Panc1 (cell line): Measurements from ENCODE around the gene AMFR. TPM values are rescaled to one million over a fixed set of nuclear protein-coding genes. Genes with fewer than 3 reads are reported as not detected.

Source experiments
- ATAC-seq: fragments of 200-7000 bp; cut with Tn5 transposase; 2 replicates; pipeline ENCODE4 v1.9.1; 2020; ENCODE audit warnings: mild to moderate bottlenecking, moderate library complexity
- BruUV-seq: library from RNA; stranded (reverse); fragments of 400-500 nt; replicated peaks from 2 replicates; lab custom pipeline; 2021; lab: Mats Ljungman, UMichigan
- CTCF ChIA-PET: fragments of 300-600 bp; sonication (Branson Sonifier 250); formaldehyde crosslinking; loops from one replicate; lab custom pipeline; 2022; ENCODE audit warnings: antibody characterized with exemption; lab: Charles Lee
- POLR2A ChIA-PET: fragments of 300-600 bp; sonication (Branson Sonifier 250); formaldehyde crosslinking; loops from one replicate; lab custom pipeline; 2022; ENCODE audit warnings: antibody characterized with exemption; lab: Charles Lee
- DNase-seq: peaks from one replicate; pipeline ENCODE4 v3.0.0-alpha.2; 2010; ENCODE audit warnings: low read depth, low spot score
- H3K27ac ChIP-seq: 2 replicates; pipeline ENCODE4 v1.5.1; 2011; ENCODE audit warnings: mild to moderate bottlenecking, low read length, inconsistent platforms
- H3K27me3 ChIP-seq: fragments of 200-500 bp; sonication (Bioruptor generic); 2 replicates; pipeline ENCODE4 v1.6.0; 2014; ENCODE audit warnings: low read length, inconsistent platforms; ENCODE audit not compliant: control insufficient read depth, insufficient read depth
- H3K36me3 ChIP-seq: fragments of 200-500 bp; sonication (Bioruptor generic); 2 replicates; pipeline ENCODE4 v1.5.1; 2014; ENCODE audit warnings: inconsistent platforms, mild to moderate bottlenecking, low read length, moderate library complexity; ENCODE audit not compliant: control insufficient read depth, insufficient read depth
- H3K4me1 ChIP-seq: 2 replicates; pipeline ENCODE4 v1.5.1; 2011; ENCODE audit warnings: inconsistent platforms, mild to moderate bottlenecking, low read length, moderate library complexity; ENCODE audit not compliant: control insufficient read depth, insufficient read depth
- H3K4me3 ChIP-seq, 2 experiments: 2 replicates each; pipeline ENCODE4 v1.5.1; 2011 to 2012; ENCODE audit warnings: low read depth in 2 of 2, low read length in 2 of 2, mild to moderate bottlenecking in 2 of 2, inconsistent platforms in 1 of 2, moderate library complexity in 1 of 2
- H3K9me3 ChIP-seq: fragments of 200-500 bp; sonication (Bioruptor generic); 2 replicates; pipeline ENCODE4 v1.5.1; 2014; ENCODE audit warnings: low read depth, mild to moderate bottlenecking, inconsistent platforms, low read length, moderate library complexity; ENCODE audit not compliant: control insufficient read depth, insufficient read depth
- CTCF ChIP-seq: fragments of 450-650 bp; IDR thresholded peaks from 2 replicates; pipeline ENCODE4 v1.5.1; 2017; ENCODE audit warnings: mild to moderate bottlenecking
- POLR2AphosphoS5 ChIP-seq: IDR thresholded peaks from 2 replicates; pipeline ENCODE4 v1.6.1; 2012; ENCODE audit warnings: mild to moderate bottlenecking, low read depth, low read length, moderate library complexity
- REST ChIP-seq, 2 experiments: IDR thresholded peaks; 2 replicates each; pipeline ENCODE4 v1.6.1; 2011 to 2012; ENCODE audit warnings: low read depth in 2 of 2, control low read depth in 1 of 2, low read length in 1 of 2, mild to moderate bottlenecking in 1 of 2, moderate library complexity in 1 of 2; ENCODE audit not compliant: insufficient read depth in 1 of 2
- SIN3A ChIP-seq: IDR thresholded peaks from 2 replicates; pipeline ENCODE4 v1.6.1; 2012; ENCODE audit warnings: low read depth, mild to moderate bottlenecking, low read length, moderate library complexity, borderline replicate concordance; ENCODE audit not compliant: insufficient read depth
- TCF7L2 ChIP-seq: IDR thresholded peaks from 2 replicates; pipeline ENCODE4 v1.6.1; 2011; ENCODE audit warnings: mild to moderate bottlenecking, low read depth, low read length, inconsistent platforms
- in situ Hi-C: cut with HindIII; loops from 2 replicates; pipeline ENCODE4 v1.10.0; 2016; ENCODE audit warnings: low sequenced_read_pairs, low pct_unique_long_range_greater_than_20kb
- intact Hi-C: fragments of 100-400 bp; cut with micrococcal nuclease; formaldehyde crosslinking; loops from one replicate; pipeline ENCODE4 v1.10.0; 2022; ENCODE audit not compliant: unreplicated experiment
- total RNA-seq: library from RNA; stranded (reverse); gene quantifications from one replicate; pipeline ENCODE4 v1.2.1, GENCODE V29; 2021; ENCODE audit not compliant: unreplicated experiment

The AMFR gene
- total RNA-seq, 1 experiment from 2014 or later = 89.6 TPM

GRCh38 chr16:56468800-56469199 lies 43.5 kb upstream of the AMFR start:
- intact Hi-C loops (no loop called here), in situ Hi-C loops (no loop called here)
- Histone ChIP-seq H3K9me3 (no peaks in the 10 kb centered on the region), H3K4me3 (no peak overlapping the region), H3K36me3 (peaks cover 22% of the 10 kb centered on the region), H3K27me3 (no peaks in the 10 kb centered on the region), H3K4me1 (no peaks in the 10 kb centered on the region), H3K27ac (no peak overlapping the region)
- DNase-seq = no peak
- no peak for TF ChIP-seq POLR2AphosphoS5
- TF ChIP-seq REST (IDR thresholded peaks at IDR 0.05; ENCODE audit: insufficient read depth in 1 of 2, low read depth in 2 of 2, low read length in 1 of 2) = no peak
- POLR2A ChIA-PET = no interaction called here
- CTCF ChIA-PET = no interaction called here
- BruUV-seq = no TSS peak
- no peak for ATAC-seq

- Histone ChIP-seq H3K27ac (no peak overlapping the region), H3K4me3 (no peak overlapping the region), H3K36me3 (peaks cover 21% of the 10 kb centered on the region), H3K9me3 (no peaks in the 10 kb centered on the region), H3K4me1 (no peaks in the 10 kb centered on the region), H3K27me3 (no peaks in the 10 kb centered on the region)
- ATAC-seq (no peak), DNase-seq (no peak)
- ChIA-PET POLR2A (no interaction called here), CTCF (no interaction called here)
- TF ChIP-seq POLR2AphosphoS5 (no peak), REST (IDR thresholded peaks at IDR 0.05; ENCODE audit: insufficient read depth in 1 of 2, low read depth in 2 of 2, low read length in 1 of 2) (no peak), CTCF (no peak), SIN3A (no peak), TCF7L2 (no peak)
- in situ Hi-C loops = no loop called here
- intact Hi-C loops = no loop called here
- no TSS peak for BruUV-seq
These were observed 41.0 kb upstream of the AMFR start for GRCh38 chr16:56466344-56466743.
